Measurements from ENCODE around the gene PRR23A. TPM values are rescaled to one million over a fixed set of nuclear protein-coding genes. Genes with fewer than 3 reads are reported as not detected.

The PRR23A gene
- total RNA-seq, 2 experiments from 2014 or later = not detected

DNA sequence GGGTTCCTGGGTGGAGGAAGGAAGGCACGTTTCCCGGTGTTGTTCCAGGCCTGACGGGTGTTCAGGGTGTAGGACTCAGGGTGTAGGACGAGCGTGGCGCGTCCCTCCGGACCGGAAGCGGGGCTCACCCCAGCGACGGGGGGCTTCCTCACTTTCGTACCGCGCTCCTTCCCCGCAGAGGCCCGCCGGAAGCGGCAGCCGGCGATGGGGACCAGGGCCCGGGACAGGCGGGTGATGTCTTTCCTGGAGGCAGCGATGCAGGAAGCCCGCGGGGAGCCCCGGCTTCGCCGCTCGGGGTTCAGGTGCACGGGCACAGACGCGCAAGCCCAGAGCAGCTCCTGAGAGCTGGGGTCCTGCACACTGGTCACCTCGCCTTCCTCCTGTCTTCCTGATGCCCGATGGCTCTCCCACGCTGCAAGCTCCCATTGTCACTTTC lies 45.6 kb downstream of the PRR23A start:
- ATAC-seq = peak; percentile 27
- ChIA-PET POLR2A (interaction anchor here (1.1 kb wide), 1 partner anchor 13 kb away, joined by 3 read pairs; the partner anchor contains the start of genes FOXL2 and FOXL2NB), CTCF (interaction anchor here (1.0 to 1.8 kb wide), 5 partner anchors 11 to 37 kb away, joined by 4 to 12 read pairs (median 5); no protein-coding TSS in a partner anchor)
- intact Hi-C loops (cut with micrococcal nuclease) = no loop called here
- peaks cover 49% of the 10 kb centered on the region for H3K27me3 Mint-ChIP-seq
- peaks cover 6% of the 10 kb centered on the region for H3K9me3 Mint-ChIP-seq
- H3K4me1 Mint-ChIP-seq (ENCODE audit: low read depth) = peaks cover 9% of the 10 kb centered on the region
- no peak for DNase-seq
- no peak overlapping the region for H3K27ac Mint-ChIP-seq
- TF ChIP-seq, protein P1, sequence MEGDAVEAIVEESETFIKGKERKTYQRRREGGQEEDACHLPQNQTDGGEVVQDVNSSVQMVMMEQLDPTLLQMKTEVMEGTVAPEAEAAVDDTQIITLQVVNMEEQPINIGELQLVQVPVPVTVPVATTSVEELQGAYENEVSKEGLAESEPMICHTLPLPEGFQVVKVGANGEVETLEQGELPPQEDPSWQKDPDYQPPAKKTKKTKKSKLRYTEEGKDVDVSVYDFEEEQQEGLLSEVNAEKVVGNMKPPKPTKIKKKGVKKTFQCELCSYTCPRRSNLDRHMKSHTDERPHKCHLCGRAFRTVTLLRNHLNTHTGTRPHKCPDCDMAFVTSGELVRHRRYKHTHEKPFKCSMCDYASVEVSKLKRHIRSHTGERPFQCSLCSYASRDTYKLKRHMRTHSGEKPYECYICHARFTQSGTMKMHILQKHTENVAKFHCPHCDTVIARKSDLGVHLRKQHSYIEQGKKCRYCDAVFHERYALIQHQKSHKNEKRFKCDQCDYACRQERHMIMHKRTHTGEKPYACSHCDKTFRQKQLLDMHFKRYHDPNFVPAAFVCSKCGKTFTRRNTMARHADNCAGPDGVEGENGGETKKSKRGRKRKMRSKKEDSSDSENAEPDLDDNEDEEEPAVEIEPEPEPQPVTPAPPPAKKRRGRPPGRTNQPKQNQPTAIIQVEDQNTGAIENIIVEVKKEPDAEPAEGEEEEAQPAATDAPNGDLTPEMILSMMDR (IDR thresholded peaks at IDR 0.05) = no peak
- peak overlapping the region; percentile 45 for H3K4me3 Mint-ChIP-seq
- H3K36me3 Mint-ChIP-seq (ENCODE audit: low read depth) = no peaks in the 10 kb centered on the region

Other genes starting within 250 kb of the PRR23A start
- 10 to 100 TPM; 12.4 to 13.4 TPM for gene PIK3CB, start 171.3 kb downstream of the PRR23A start, total RNA-seq
- not detected for gene FOXL2, start 59.1 kb downstream of the PRR23A start, total RNA-seq
- not detected for gene FOXL2NB, start 59.1 kb downstream of the PRR23A start, total RNA-seq
- not detected for gene PRR23B, start 14.7 kb upstream of the PRR23A start, total RNA-seq
- not detected for gene PRR23C, start 38.6 kb upstream of the PRR23A start, total RNA-seq